Measurements from ENCODE around the gene IGF2BP2.
A peak's percentile ranks its signal among the peaks of the same experiment; 100 is the strongest.
"Not testable (repeated sequence)": the region's sequence is repeated elsewhere in the genome, so short reads cannot be mapped to it uniquely, and the experiment has no call there.

The IGF2BP2 gene

DNA sequence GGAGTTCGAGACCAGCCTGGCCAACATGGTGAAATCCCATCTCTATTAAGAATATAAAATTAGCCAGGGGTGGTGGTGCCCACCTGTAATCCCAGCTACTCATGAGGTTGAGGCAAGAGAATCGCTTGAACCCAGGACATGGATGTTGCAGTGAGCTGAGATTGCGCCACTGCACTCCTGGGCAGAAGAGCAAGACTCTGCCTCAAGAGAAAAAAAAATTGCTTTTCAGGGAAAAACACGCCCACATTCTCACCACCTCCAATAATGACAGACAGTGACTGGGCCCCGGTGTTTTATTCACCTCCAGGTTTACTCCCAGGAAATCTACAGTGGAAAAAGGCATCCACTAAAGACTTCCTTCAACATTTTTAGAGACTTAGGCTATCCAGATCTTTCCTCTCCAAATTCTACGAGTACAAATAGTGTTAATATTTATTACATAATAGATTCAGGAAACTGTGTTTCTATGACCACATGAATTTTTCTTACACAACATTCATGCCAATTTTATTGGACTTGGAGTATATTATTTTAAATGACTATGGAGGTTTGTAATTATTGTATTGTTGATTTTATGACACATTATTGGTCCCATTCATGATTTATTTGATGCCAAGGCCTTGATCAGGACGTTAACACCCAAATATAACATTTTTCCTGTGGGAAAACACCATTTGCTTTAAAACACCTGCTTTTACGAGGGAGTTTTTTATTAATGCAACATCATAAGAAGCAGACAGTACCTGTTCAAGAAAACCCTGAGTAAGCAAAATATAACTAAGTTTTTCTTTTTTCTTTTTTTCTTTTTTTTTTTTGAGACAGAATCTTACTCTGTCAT is 26.6 kb downstream of the IGF2BP2 start:
- no peak for DNase-seq (ENCODE audit: low read depth)

DNA sequence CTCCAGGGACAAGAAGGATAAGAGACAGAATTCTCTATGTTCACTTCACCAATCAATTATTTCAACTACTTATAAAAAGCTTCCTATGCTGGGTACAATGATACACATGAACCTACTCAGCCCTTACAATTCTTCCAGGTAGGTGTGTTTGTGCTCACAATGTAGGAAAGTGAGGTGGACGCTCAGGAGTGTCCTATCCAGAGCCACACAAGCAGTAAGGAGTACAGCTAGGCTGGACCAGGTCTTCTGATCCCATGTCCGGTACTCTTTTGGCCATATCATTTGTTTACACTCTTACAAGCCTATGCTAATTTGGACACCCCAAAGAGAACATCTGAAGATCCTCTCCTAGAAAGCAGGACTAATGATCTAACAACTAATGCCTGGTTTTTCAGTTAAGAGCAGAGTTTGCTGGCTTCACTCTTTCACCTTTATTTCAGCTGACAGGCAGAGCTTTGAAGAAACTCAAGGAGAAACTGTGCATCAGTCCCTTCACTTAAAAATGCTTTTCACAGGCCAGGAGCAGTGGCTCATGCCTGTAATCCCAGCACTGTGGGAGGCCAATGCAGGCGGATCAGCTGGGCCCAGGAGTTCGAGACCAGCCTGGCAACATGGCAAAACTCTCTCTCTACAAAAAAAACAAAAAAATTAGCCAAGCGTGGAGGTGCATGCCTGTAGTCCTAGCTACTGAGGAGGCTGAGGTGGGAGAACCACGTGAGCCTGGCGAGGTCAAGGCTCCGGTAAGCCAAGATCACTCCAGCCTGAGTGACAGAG is 27.5 kb downstream of the IGF2BP2 start:
- DNase-seq (ENCODE audit: low read depth) = no peak

DNA sequence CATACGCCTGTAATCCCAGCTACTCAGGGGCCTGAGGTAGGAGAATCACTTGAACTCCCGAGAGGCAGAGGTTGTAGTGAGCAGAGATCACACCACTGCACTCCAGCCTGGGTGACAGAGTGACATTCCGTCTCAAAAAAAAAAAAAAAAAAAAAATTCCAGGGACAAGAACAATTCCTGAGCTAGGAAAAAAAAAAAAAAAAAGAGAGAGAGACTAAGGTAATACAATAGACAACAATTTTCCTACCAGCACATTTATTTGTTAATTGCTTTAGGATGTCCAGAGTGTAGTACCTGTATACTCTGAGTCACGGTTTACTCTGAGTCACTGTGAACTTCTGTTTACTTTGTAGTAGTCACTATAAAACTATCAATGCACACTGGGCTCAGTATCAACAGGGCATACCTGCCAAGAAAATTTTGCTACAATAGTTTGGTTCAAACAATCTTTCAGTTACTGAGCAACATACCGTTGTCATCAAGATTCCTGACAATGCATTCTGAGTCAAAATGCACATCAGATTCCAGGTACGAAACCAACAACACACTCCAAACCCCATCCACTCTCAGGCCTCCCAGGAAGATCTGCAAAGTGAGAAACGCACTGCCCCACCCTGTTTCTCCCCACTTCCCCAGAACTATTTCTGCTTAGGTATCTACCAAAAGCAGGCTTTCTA is 28.3 kb downstream of the IGF2BP2 start:
- DNase-seq (ENCODE audit: low read depth) = no peak

GRCh38 chr3:185793381-185793780 is 31.5 kb downstream of the IGF2BP2 start:
- no peak for DNase-seq (ENCODE audit: low read depth)

DNA sequence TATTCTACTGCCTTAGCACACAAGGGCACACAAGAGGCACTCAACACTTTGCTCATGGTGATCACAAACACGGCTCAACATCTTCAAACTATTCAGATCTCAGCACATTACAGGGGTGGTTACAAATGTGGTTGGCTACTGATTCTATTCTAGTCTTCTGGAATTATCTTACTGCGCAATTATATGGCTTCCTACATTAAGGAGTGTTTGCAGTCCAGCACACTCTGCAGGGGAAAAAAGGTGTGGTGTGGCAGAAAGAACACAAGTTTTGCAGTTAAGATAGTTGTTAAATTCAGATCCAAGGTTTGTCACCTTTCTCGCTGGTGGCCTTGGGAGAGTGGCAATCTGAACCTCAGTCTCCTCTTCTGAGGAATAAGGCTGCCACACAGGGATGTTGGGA is 31.9 kb downstream of the IGF2BP2 start:
- no peak for DNase-seq (ENCODE audit: low read depth)

DNA sequence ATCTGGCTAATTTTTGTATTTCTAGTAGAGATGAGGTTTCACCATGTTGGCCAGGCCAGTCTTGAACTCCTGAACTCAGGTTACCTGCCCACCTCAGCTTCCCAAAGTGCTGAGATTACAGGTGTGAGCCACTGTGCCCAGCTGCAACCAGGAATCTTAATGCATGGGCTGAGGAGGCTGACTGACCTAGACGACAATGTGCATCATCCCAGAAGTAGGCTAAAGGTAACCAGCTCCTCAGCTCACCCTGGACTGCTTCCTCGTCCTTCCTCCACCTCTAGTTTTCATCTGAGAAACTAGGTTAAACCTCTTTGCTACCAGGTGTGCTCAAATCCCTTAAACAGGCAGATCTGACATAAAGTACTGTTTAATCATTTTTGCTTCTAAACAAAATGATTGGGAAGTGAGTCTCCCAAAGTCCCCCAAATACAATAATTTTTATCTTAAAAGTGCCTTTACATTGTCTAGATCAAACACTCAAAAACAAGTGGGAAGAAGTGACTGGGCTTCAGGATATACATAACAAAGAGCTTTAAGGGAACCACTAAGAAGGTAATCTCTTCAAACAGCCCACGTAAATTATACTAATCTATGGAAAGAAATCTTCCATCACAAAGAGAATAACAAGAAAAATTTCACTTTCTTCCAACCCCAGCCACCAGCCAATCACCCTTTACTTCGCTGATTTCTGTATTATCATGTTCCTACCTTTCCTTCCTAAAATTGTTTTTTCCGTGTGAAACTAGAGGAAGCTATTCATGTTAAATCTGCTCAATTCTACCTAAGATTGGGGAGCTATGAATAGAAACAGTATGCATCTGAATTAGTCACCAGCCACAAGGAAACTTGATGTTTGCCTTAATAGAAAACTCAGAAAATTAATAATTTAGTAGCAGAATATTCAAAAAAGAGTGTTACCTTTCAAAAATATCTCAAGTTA is 34.7 kb downstream of the IGF2BP2 start:
- no peak for DNase-seq (ENCODE audit: low read depth)

GRCh38 chr3:185789134-185789533 is 35.7 kb downstream of the IGF2BP2 start:
- no peak for DNase-seq (ENCODE audit: low read depth)

- no peak for DNase-seq (ENCODE audit: low read depth)
Measured at GRCh38 chr3:185788292-185788691, 36.5 kb downstream of the IGF2BP2 start.

- no peak for DNase-seq (ENCODE audit: low read depth)
Measured at GRCh38 chr3:185786956-185787877, 37.6 kb downstream of the IGF2BP2 start.

DNA sequence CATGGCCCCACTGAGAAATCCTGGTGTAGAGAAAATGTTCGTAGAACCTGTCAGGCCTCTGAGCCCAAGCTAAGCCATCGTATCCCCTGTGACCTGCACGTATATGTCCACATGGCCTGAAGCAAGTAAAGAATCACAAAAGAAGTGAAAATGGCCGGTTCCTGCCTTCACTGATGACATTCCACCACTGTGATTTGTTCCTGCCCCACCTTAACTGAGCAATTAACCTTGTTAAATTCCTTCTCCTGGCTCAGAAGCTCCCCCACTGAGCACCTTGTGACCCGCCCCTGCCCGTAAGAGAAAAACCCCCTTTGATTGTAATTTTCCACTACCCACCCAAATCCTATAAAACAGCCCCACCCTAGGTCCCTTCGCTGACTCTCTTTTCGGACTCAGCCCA is 38.6 kb downstream of the IGF2BP2 start:
- DNase-seq (ENCODE audit: low read depth) = not testable (repeated sequence)

DNA sequence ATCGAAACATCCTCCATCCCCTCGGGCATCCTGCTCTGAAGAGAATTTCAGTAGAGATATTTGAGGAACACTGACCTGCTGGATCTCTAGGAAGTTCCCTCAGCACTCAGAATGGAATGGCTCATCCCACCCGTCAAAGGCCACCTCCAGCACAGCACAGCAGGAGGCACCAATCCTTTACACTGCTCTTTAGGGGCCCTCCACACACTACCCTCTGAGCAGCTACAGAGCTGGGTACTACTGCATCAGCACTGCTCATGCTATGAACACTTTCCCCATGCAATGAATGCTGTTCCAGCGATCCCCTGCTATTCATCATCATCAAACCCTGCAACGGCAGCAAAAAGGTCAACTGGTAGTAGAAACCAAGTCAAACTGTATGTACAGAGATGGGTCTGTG is 40.5 kb downstream of the IGF2BP2 start:
- DNase-seq (ENCODE audit: low read depth) = no peak

DNA sequence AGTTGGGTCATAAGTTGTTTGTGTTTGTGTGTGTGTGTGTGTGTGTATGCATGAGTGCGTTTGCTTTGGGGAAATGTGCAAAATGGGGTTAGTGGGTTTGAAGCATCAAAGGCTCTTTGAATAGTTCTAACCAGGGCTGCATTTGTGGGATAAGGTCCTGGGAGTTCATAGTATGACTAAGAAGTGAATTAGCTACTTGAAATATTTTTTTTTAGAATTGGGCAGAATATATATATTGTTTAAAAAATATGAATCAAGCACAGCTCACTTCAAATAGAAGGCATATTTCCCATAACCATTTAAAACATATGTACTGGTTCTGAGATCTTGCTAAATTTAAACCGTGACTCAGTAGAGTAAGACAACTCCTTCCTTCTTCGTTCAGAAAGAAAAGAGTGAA is 43.1 kb downstream of the IGF2BP2 start:
- DNase-seq (ENCODE audit: low read depth) = no peak

DNA sequence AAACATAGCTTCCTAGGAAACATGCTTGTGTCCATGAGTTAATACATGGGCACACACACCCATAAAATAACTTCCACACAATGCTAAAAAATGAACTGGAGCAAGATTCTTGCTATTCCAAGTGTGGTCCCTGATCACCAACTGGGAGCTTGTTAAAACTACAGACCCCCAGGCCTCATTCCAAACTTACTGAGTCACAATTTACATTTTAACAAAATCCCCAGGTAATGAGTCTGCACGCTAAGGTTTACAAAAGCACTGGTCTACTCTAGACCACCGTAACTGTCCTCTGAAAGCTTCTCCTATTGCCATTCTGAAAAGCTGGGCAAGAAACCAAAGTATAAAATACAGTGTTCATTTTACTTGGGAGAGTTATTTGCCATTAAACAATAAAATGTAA is 45.4 kb downstream of the IGF2BP2 start:
- DNase-seq (ENCODE audit: low read depth) = no peak

GRCh38 chr3:185778821-185779220 is 46.0 kb downstream of the IGF2BP2 start:
- DNase-seq (ENCODE audit: low read depth) = no peak

DNA sequence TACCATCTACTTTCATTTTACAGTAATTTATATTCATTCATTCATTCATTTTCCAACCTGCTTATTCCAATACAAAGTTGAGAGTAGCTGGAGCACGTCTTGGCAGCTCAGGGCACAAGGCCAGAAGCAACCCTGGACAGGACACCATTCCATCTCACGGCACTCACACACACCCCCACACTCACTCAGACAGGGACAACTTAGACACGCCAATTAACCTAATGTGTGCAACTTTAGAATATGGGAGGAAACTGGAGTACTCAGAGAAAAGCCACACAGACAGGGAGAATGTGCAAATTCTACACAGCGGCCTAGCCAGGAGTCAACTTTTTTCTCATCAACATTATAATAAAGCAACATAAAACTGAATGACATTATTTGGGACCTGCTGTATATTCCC is 46.7 kb downstream of the IGF2BP2 start:
- DNase-seq (ENCODE audit: low read depth) = no peak

GRCh38 chr3:185770109-185770508 is 54.7 kb downstream of the IGF2BP2 start:
- DNase-seq (ENCODE audit: low read depth) = no peak

DNA sequence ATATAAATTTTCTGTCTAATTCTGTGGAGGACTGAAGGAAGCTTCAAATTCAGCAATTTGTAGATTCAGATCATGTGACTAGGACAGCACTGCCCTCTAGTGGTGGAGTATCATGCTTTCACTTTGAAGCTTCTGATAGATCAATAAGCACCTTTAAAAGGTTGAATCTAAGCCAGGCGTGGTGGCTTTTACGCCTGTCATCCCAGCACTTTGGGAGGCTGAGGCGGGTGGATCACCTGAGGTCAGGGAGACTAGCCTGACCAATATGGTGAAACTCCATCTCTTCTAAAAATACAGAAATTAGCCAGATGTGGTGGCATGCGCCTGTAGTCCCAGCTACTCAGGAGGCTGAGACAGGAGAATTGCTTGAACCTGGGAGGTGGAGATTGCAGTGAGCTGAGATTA is 56.3 kb downstream of the IGF2BP2 start:
- DNase-seq (ENCODE audit: low read depth) = peak; percentile 9

DNA sequence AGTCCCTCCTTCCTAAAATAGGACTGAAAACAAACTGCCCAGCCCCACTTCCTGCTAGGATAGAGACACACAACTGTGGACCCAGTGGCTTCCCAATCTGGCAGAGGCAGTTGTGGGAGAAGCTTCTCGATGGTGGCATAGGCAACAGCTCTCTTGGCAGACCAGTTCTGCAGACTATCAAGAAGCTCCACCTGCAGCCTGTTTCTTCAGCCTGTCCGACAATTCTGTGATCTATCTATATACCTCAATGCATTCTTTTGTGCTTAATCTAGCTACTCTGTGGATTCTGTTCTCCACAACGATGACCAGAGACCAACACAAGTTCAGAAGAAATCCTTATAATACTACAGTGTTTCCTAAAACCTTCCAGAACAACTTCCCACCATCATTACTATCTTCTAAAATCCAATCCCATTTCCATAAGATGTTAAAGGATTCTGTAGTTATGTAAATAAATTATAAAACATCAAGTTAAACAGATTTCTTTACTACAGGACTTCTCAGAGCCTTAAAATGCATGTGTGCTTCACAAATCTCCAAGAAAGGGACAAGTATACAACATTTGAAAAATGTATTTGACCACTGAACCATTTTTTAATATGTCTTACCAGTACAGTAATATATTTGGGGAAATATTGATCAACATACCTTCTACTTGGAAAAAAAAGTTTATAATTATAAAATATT is 57.7 kb downstream of the IGF2BP2 start:
- no peak for DNase-seq (ENCODE audit: low read depth)

DNA sequence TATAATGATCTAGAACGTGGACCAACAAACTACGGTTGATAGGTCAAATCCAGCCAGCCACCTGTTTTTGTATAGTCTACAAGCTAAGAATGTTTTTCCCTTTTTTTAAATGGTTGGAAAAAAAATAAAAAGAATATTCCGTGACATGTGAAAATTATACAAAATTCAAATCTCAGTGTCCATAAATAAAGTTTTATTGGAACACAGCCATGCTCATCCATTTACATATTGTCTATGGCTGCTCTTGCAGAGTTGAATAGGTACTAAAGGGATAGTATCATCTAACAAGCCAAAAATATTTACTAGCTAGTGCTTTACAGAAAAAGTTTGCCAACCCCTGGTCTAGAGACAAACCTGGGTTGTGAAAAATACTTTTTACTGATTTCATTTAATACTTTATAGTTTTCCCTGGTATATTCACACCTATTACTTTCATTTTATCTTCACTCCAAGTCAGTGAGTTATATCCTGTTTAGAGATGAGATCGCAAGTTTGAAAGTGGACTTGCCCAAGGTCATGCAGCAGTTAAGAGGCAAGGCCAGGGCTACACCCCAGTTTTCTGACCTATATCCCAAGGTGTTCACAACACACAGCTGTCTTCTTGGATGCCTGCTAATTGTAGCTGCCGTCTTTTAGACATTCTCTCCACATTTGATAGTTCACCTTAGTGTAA is 58.4 kb downstream of the IGF2BP2 start:
- DNase-seq (ENCODE audit: low read depth) = no peak

All from stimulated activated CD8-positive, alpha-beta memory T cell treated with anti-CD3 and anti-CD28 coated beads, Interleukin-15, amount 100 ng/mL, for 1 hour (primary cell).